HEK293T (cell line): ENCODE results near the gene RPAP3.
"Not testable (repeated sequence)": the region's sequence is repeated elsewhere in the genome, so short reads cannot be mapped to it uniquely, and the experiment has no call there.

Experiments used
- BHLHE40 ChIP-seq: fragments of 450-650 bp; IDR thresholded peaks from 2 replicates; pipeline ENCODE4 v1.6.1; 2016; ENCODE audit warnings: mild to moderate bottlenecking, moderate library complexity, borderline replicate concordance
- CTBP1 ChIP-seq: fragments of 450-650 bp; IDR thresholded peaks from 2 replicates; pipeline ENCODE4 v1.6.1; 2016; ENCODE audit warnings: borderline replicate concordance
- FOXM1 ChIP-seq: fragments of 450-650 bp; IDR thresholded peaks from 2 replicates; pipeline ENCODE4 v1.6.1; 2017; ENCODE audit warnings: mild to moderate bottlenecking, borderline replicate concordance
- HDGF ChIP-seq: fragments of 450-650 bp; IDR thresholded peaks from 2 replicates; pipeline ENCODE4 v1.6.1; 2017; ENCODE audit warnings: antibody characterized with exemption, borderline replicate concordance
- LEF1 ChIP-seq: fragments of 450-650 bp; IDR thresholded peaks from 2 replicates; pipeline ENCODE4 v1.6.1; 2017; ENCODE audit warnings: mild to moderate bottlenecking, borderline replicate concordance
- NFRKB ChIP-seq: fragments of 450-650 bp; IDR thresholded peaks from 2 replicates; pipeline ENCODE4 v1.6.1; 2016; ENCODE audit warnings: mild to moderate bottlenecking, moderate library complexity
- SP1 ChIP-seq: fragments of 450-650 bp; IDR thresholded peaks from 2 replicates; pipeline ENCODE4 v1.6.1; 2017
- SUZ12 ChIP-seq: fragments of 450-650 bp; IDR thresholded peaks from 2 replicates; pipeline ENCODE4 v1.6.1; 2016; ENCODE audit warnings: mild to moderate bottlenecking
- TARDBP ChIP-seq: fragments of 450-650 bp; IDR thresholded peaks from 2 replicates; pipeline ENCODE4 v1.6.1; 2016
- TF ChIP-seq, protein P1 (sequence below): fragments of 450-650 bp; IDR thresholded peaks from 2 replicates; pipeline ENCODE4 v1.6.1; 2016

DNA sequence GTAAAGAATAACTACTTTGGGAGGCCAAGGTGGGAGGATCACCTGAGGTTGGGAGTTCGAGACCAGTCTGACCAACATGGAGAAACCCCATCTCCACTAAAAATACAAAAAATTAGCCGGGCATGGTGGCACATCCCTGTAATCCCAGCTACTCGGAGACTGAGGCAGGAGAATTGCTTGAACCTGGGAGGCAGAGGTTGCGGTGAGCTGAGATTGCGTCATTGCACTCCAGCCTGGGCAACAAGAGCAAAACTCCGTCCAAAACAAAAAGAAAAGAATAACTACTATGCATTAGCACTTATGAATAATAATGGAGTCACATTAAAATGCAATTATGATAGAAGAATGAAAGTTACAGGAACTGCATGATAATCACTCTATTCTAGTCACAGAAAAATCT lies 37.9 kb downstream of the RPAP3 start:
- TF ChIP-seq SUZ12, HDGF, NFRKB, SP1, BHLHE40, CTBP1, LEF1, FOXM1, TARDBP: not testable (repeated sequence)
- TF ChIP-seq, protein P1, sequence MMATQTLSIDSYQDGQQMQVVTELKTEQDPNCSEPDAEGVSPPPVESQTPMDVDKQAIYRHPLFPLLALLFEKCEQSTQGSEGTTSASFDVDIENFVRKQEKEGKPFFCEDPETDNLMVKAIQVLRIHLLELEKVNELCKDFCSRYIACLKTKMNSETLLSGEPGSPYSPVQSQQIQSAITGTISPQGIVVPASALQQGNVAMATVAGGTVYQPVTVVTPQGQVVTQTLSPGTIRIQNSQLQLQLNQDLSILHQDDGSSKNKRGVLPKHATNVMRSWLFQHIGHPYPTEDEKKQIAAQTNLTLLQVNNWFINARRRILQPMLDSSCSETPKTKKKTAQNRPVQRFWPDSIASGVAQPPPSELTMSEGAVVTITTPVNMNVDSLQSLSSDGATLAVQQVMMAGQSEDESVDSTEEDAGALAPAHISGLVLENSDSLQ = not testable (repeated sequence)
